PC-3 (cell line): Measurements from ENCODE around the gene SH3TC1.

Experiments
- EZH2phosphoT487 ChIP-seq: fragments of 300-600 bp; sonication (generic); IDR thresholded peaks from 2 replicates; pipeline ENCODE4 v1.6.1; 2018; ENCODE audit warnings: mild to moderate bottlenecking, antibody characterized with exemption, low read length, borderline replicate concordance
- TF ChIP-seq, protein P1 (sequence below): fragments of 300-600 bp; sonication (generic); conservative IDR thresholded peaks from 2 replicates; pipeline ENCODE4 v1.5.1; 2017; ENCODE audit warnings: antibody characterized with exemption, low read depth, mild to moderate bottlenecking, low read length

DNA sequence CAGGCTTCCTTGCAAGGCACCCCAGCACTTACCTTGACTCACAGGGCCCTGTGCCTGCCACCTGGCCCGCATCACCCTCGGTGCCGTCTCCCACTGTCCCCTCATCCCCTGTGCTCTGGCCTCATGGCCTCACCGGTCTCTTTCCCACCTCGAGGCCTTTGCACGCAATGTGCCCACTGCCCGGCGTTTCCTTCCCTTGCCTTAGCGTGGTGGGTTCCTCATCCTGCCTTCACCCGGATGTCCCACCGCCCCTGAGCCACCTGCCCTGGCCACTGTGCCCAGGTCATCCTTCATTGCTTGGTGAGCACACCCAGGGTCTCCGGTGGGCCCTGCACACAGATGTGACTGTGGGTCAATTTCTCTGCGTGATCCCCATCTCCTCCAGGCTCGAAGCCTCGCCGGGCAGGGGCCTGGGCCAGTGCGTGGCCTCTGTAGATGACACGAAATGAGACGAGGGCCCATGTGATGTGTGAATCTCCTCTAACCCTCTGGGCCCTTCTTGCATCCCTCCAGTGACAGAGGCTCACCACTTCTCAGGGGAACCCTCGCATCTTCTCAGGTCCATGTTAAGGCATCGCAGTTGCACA is 75.1 kb downstream of the SH3TC1 start:
- TF ChIP-seq, protein P1, sequence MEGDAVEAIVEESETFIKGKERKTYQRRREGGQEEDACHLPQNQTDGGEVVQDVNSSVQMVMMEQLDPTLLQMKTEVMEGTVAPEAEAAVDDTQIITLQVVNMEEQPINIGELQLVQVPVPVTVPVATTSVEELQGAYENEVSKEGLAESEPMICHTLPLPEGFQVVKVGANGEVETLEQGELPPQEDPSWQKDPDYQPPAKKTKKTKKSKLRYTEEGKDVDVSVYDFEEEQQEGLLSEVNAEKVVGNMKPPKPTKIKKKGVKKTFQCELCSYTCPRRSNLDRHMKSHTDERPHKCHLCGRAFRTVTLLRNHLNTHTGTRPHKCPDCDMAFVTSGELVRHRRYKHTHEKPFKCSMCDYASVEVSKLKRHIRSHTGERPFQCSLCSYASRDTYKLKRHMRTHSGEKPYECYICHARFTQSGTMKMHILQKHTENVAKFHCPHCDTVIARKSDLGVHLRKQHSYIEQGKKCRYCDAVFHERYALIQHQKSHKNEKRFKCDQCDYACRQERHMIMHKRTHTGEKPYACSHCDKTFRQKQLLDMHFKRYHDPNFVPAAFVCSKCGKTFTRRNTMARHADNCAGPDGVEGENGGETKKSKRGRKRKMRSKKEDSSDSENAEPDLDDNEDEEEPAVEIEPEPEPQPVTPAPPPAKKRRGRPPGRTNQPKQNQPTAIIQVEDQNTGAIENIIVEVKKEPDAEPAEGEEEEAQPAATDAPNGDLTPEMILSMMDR: no peak
- TF ChIP-seq EZH2phosphoT487: no peak
